ENCODE results near the gene TMEM131L. TPM values are rescaled to one million over a fixed set of nuclear protein-coding genes. Genes with fewer than 3 reads are reported as not detected.
"Not testable (repeated sequence)": the region's sequence is repeated elsewhere in the genome, so short reads cannot be mapped to it uniquely, and the experiment has no call there.

Gene TMEM131L
- total and polyA plus RNA-seq, 5 donors = 4.6 to 13.3 (median 10.0) TPM

GRCh38 chr4:153495480-153496193 is 29.5 kb downstream of the TMEM131L start:
- intact Hi-C loops (cut with DNase I) = loop anchor here in 1 of 4 donors (5.0 kb wide), 1 partner anchor 62 kb away; no protein-coding TSS in a partner anchor
- peaks cover 2% of the 10 kb centered on the region for H3K4me1 ChIP-seq (ENCODE audit: control insufficient read depth, insufficient read depth, low read length)

GRCh38 chr4:153497091-153497531 is 31.0 kb downstream of the TMEM131L start:
- no peak for DNase-seq
- no peak for ATAC-seq
- Histone ChIP-seq H3K27me3 (ENCODE audit: control insufficient read depth, insufficient read depth) (no peaks in the 10 kb centered on the region), H3K27ac (ENCODE audit: low read length) (no peak overlapping the region), H3K4me1 (ENCODE audit: control insufficient read depth, insufficient read depth, low read length) (peaks cover 2% of the 10 kb centered on the region), H3K4me3 (ENCODE audit: low read length) (no peak overlapping the region), H3K9me3 (ENCODE audit: control insufficient read depth, low read length) (no peaks in the 10 kb centered on the region)
- intact Hi-C loops (cut with DNase I) = loop anchor here in 1 of 4 donors (5.0 kb wide), 1 partner anchor 60 kb away; no protein-coding TSS in a partner anchor
- WGBS = 48% methylated on average over 4 of the region's 4 CpGs

More at GRCh38 chr4:153495480-153496193, 29.5 kb downstream of the TMEM131L start:
- Histone ChIP-seq H3K27me3 (ENCODE audit: control insufficient read depth, insufficient read depth) (no peaks in the 10 kb centered on the region), H3K4me3 (ENCODE audit: low read length) (no peak overlapping the region), H3K9me3 (ENCODE audit: control insufficient read depth, low read length) (no peaks in the 10 kb centered on the region), H3K27ac (ENCODE audit: low read length) (no peak overlapping the region)
- 77% methylated on average over 9 of the region's 9 CpGs for WGBS
- no peak for DNase-seq
- no peak for ATAC-seq

GRCh38 chr4:153497988-153498967 is 32.1 kb downstream of the TMEM131L start:
- no peaks in the 10 kb centered on the region for H3K27me3 ChIP-seq (ENCODE audit: control insufficient read depth, insufficient read depth)
- no peak overlapping the region for H3K4me3 ChIP-seq (ENCODE audit: low read length)
- peak overlapping the region; percentile 57 for H3K27ac ChIP-seq (ENCODE audit: low read length)
- H3K9me3 ChIP-seq (ENCODE audit: control insufficient read depth, low read length) = no peaks in the 10 kb centered on the region
- 18% methylated on average over 9 of the region's 9 CpGs for WGBS
- ATAC-seq = peak; percentile 54 to 84
- peak in 1 of 3 donors; percentile 52 for DNase-seq
- intact Hi-C loops (cut with DNase I) = loop anchor here in 1 of 4 donors (5.0 kb wide), 1 partner anchor 59 kb away; no protein-coding TSS in a partner anchor
- peaks cover 2% of the 10 kb centered on the region for H3K4me1 ChIP-seq (ENCODE audit: control insufficient read depth, insufficient read depth, low read length)

- Histone ChIP-seq H3K9me3 (ENCODE audit: control insufficient read depth, low read length) (no peaks in the 10 kb centered on the region), H3K4me3 (ENCODE audit: low read length) (no peak overlapping the region), H3K27ac (ENCODE audit: low read length) (peak overlapping the region; percentile 19), H3K27me3 (ENCODE audit: control insufficient read depth, insufficient read depth) (no peaks in the 10 kb centered on the region), H3K4me1 (ENCODE audit: control insufficient read depth, insufficient read depth, low read length) (peaks cover 2% of the 10 kb centered on the region)
- peak; percentile 49 to 53 for ATAC-seq
- intact Hi-C loops (cut with DNase I) = loop anchor here in 1 of 4 donors (5.0 kb wide), 1 partner anchor 58 kb away; no protein-coding TSS in a partner anchor
- WGBS = 61% methylated on average over 11 of the region's 11 CpGs
- peak; percentile 40 to 79 (median 57) for DNase-seq
These were observed 32.8 kb downstream of the TMEM131L start for GRCh38 chr4:153499005-153499404.

GRCh38 chr4:153501578-153501977 is 35.4 kb downstream of the TMEM131L start:
- ATAC-seq (no peak), DNase-seq (no peak)
- Histone ChIP-seq H3K9me3 (ENCODE audit: control insufficient read depth, low read length) (no peaks in the 10 kb centered on the region), H3K27ac (ENCODE audit: low read length) (no peak overlapping the region), H3K4me3 (ENCODE audit: low read length) (no peak overlapping the region), H3K4me1 (ENCODE audit: control insufficient read depth, insufficient read depth, low read length) (peaks cover 2% of the 10 kb centered on the region), H3K27me3 (ENCODE audit: control insufficient read depth, insufficient read depth) (no peaks in the 10 kb centered on the region)
- intact Hi-C loops (cut with DNase I) = no loop called here
- 76% methylated on average over 1 of the region's 1 CpG for WGBS

GRCh38 chr4:153502584-153502983 is 36.4 kb downstream of the TMEM131L start:
- peaks cover 4% of the 10 kb centered on the region for H3K4me1 ChIP-seq (ENCODE audit: control insufficient read depth, insufficient read depth, low read length)
- ATAC-seq (no peak), DNase-seq (no peak)
- intact Hi-C loops (cut with DNase I) = no loop called here
- 96% methylated on average over 1 of the region's 1 CpG for WGBS
- H3K27me3 ChIP-seq (ENCODE audit: control insufficient read depth, insufficient read depth) = no peaks in the 10 kb centered on the region
- H3K4me3 ChIP-seq (ENCODE audit: low read length) = no peak overlapping the region
- H3K27ac ChIP-seq (ENCODE audit: low read length) = no peak overlapping the region
- H3K9me3 ChIP-seq (ENCODE audit: control insufficient read depth, low read length) = no peaks in the 10 kb centered on the region

GRCh38 chr4:153506341-153507309 is 40.5 kb downstream of the TMEM131L start:
- DNase-seq = no peak
- ATAC-seq = no peak
- 93% methylated on average over 11 of the region's 11 CpGs for WGBS
- Histone ChIP-seq H3K9me3 (ENCODE audit: control insufficient read depth, low read length) (no peaks in the 10 kb centered on the region), H3K4me3 (ENCODE audit: low read length) (no peak overlapping the region), H3K4me1 (ENCODE audit: control insufficient read depth, insufficient read depth, low read length) (peaks cover 2% of the 10 kb centered on the region), H3K27ac (ENCODE audit: low read length) (no peak overlapping the region), H3K27me3 (ENCODE audit: control insufficient read depth, insufficient read depth) (no peaks in the 10 kb centered on the region)
- intact Hi-C loops (cut with DNase I) = no loop called here

GRCh38 chr4:153507310-153508073 is 41.3 kb downstream of the TMEM131L start:
- Histone ChIP-seq H3K9me3 (ENCODE audit: control insufficient read depth, low read length) (no peaks in the 10 kb centered on the region), H3K4me3 (ENCODE audit: low read length) (no peak overlapping the region), H3K4me1 (ENCODE audit: control insufficient read depth, insufficient read depth, low read length) (peaks cover 2% of the 10 kb centered on the region), H3K27ac (ENCODE audit: low read length) (no peak overlapping the region), H3K27me3 (ENCODE audit: control insufficient read depth, insufficient read depth) (no peaks in the 10 kb centered on the region)
- intact Hi-C loops (cut with DNase I) = no loop called here
- no peak for ATAC-seq
- 80% methylated on average over 10 of the region's 10 CpGs for WGBS
- DNase-seq = no peak

- ATAC-seq; H3K9me3 ChIP-seq (ENCODE audit: control insufficient read depth, low read length); H3K27ac ChIP-seq (ENCODE audit: low read length); H3K27me3 ChIP-seq (ENCODE audit: control insufficient read depth, insufficient read depth); DNase-seq; H3K4me3 ChIP-seq (ENCODE audit: low read length); intact Hi-C loops (cut with DNase I); H3K4me1 ChIP-seq (ENCODE audit: control insufficient read depth, insufficient read depth, low read length): not testable (repeated sequence)
- WGBS = 98% methylated on average over 2 of the region's 2 CpGs
These were observed 43.1 kb downstream of the TMEM131L start for GRCh38 chr4:153509212-153509611.

Measured in right cardiac atrium (tissue), 5 donors.